Subcutaneous adipose tissue (tissue), 4 donors: ENCODE measurements around the gene AKNAD1. TPM values are rescaled to one million over a fixed set of nuclear protein-coding genes. Genes with fewer than 3 reads are reported as not detected.

Experiments
- total RNA-seq, 4 donors: library from RNA; depleted of rRNA; stranded (reverse); fragments of >200 nt; gene quantifications; one replicate each; pipeline ENCODE4 v1.1.0, GENCODE V29; 2016
- TF ChIP-seq, protein P1 (sequence below): fragments of 450-650 bp; IDR thresholded peaks from one replicate; pipeline ENCODE4 v1.5.1; 2016; ENCODE audit warnings: low read depth, mild to moderate bottlenecking, control low read depth, antibody characterized with exemption, moderate library complexity

AKNAD1 gene
- total RNA-seq, 4 donors from 2014 or later = 0.57 to 2.9 (median 1.3) TPM; not detected in 1

- TF ChIP-seq, protein P1, sequence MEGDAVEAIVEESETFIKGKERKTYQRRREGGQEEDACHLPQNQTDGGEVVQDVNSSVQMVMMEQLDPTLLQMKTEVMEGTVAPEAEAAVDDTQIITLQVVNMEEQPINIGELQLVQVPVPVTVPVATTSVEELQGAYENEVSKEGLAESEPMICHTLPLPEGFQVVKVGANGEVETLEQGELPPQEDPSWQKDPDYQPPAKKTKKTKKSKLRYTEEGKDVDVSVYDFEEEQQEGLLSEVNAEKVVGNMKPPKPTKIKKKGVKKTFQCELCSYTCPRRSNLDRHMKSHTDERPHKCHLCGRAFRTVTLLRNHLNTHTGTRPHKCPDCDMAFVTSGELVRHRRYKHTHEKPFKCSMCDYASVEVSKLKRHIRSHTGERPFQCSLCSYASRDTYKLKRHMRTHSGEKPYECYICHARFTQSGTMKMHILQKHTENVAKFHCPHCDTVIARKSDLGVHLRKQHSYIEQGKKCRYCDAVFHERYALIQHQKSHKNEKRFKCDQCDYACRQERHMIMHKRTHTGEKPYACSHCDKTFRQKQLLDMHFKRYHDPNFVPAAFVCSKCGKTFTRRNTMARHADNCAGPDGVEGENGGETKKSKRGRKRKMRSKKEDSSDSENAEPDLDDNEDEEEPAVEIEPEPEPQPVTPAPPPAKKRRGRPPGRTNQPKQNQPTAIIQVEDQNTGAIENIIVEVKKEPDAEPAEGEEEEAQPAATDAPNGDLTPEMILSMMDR = no peak
These were observed 21.8 kb upstream of the AKNAD1 start for GRCh38 chr1:108878678-108879077.

DNA sequence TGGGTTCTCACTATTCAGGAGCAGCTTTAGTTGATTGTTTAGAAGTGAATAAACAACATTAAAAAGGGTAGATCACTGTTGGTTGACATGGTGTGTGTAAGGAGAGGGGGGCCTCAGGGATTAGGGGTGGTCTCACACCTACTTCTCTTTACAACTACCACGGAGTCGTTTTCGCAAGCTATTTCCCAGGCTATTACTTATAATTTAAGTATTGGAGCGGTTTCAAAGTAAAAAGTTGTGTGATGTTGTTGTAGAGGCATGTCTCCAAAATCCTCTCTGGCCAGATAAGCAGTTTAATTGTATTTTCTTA, 21.2 kb upstream of the AKNAD1 start:
- TF ChIP-seq, protein P1 = no peak

DNA sequence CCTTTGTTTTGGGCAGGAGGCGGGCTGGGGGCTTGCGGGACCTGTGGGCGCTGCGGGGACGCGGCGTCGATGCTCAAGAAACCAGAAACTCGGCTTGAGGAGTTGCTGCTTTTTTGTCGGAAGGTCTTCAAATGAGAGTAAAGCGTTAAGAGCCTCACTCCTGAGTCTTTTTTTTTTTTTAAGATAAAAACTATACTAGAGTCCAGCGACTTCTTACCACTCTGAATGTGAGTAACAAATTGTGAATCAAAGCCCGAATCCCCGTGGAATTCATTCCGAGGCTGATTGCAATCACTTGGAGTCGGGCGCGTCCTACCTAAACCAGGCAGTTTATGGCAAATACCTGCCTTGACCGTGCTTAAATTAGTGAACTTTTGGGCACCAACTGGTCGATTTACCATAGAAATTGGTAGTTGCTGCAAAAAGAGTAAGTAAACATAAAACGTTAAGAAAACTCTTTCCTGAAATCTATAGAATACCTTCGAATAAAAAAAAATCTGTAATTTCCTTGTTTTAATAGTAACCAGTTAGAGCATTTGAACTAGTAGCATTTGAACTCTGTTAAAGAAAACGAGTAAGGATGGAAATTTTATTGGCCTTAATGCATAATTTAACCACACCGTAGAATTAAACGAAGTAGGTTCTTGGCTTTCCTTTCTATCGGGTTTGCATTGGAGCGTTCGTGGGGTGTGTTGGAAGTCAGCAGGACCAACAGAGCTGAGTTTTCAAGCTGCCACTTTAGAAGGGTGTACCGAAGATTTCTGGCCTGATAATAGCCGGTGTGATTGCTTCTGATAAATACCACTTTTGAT, 20.7 kb upstream of the AKNAD1 start:
- TF ChIP-seq, protein P1 = no peak

DNA sequence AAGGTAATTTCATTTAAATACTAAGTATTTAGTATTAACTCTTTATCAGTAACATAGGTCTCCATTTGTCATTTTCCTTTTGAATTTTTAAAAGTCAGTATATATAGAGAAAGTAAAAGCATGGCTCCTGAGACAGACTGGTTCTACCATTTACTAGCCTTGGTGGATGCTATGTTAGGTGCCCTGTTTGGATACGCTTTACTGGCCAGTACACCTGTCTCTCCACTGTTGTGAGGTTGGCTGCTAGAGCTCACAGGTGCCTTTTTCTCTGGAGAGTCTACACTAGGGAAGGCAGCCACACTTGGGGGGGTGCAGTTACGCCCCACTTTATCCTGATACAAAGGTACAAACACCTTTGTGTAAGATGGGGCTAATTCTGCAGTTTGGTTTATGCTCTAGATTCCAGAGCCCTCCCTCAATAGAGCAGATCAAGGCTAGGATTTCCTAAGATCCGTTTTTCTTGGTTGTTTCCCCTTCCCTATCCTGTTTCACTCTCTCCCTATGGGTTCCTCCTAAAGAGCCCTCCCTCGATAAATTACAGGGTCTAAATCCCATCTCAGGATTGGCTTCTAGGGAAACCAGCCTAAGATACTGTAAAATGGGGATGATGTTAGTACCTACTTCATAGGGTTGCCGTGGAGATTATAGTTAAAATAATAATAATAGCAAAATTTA, 14.3 kb upstream of the AKNAD1 start:
- TF ChIP-seq, protein P1 = no peak

DNA sequence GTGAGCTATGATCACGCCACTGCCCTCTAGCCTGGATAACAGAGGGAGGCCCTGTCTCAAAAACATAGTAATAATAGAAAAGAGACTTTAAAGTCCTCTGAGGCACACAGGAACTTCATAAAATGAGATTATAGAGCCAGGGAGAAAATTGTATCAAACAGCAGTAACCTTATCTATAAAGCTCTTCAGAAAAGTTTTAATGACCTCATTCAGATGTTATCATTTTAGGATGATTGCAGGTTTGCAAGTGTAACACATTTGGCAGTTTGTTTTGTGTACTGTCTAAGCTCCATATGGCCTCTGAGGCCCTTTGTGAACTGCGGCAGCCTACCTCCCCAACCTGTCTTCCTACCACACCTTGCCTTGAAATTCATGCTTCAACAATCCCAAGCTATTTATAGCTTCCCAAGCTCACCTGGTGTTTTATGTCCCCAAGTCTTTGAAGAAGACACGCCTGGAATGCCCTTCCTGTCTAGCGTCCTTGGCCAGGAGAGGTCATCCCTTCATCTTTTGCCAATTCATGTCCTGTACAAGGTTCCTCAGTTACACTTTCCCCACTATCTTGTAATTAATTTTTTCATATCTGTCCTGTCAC, 8.5 kb upstream of the AKNAD1 start:
- TF ChIP-seq, protein P1 = no peak

DNA sequence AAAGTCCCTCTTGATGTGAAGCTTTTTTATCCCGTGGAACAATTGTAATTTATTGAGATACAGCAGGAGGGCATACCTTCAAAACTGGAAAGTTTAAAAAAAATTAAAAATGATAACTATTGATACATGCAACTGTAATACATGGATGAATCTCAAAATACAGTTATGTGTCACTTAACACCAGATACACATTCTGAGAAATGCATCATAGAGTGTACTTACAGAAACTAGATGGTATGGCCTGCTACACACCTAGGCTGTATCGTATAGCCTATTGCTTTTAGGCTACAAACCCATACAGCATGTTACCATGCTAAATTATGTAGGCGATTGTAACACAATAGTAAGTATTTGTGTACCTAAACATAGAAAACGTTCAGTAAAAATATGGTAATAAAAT, 7.1 kb upstream of the AKNAD1 start:
- TF ChIP-seq, protein P1 = no peak
